HG03378 (cell line): ENCODE measurements around the gene EFEMP2.

Experiments
- ATAC-seq: cut with Tn5 transposase; IDR thresholded peaks from one replicate; pipeline ENCODE4 v1.9.1; 2021; ENCODE audit warnings: mild to moderate bottlenecking, moderate library complexity; ENCODE audit not compliant: unreplicated experiment

EFEMP2 gene

GRCh38 chr11:65885808-65886536 is 13.4 kb upstream of the EFEMP2 start:
- no peak for ATAC-seq

- no peak for ATAC-seq
Measured at GRCh38 chr11:65885231-65885630, 12.6 kb upstream of the EFEMP2 start.

GRCh38 chr11:65884716-65885092 is 12.1 kb upstream of the EFEMP2 start:
- no peak for ATAC-seq

- no peak for ATAC-seq
Measured at GRCh38 chr11:65883786-65884715, 11.5 kb upstream of the EFEMP2 start.

GRCh38 chr11:65883058-65883761 is 10.6 kb upstream of the EFEMP2 start:
- no peak for ATAC-seq

- ATAC-seq = no peak
Measured at GRCh38 chr11:65882120-65883057, 9.8 kb upstream of the EFEMP2 start.

GRCh38 chr11:65880844-65881421 is 8.3 kb upstream of the EFEMP2 start:
- no peak for ATAC-seq

GRCh38 chr11:65880027-65880426 is 7.4 kb upstream of the EFEMP2 start:
- no peak for ATAC-seq

- ATAC-seq = no peak
Measured at GRCh38 chr11:65879617-65880016, 7.0 kb upstream of the EFEMP2 start, which contains the start of gene CTSW. TSS of gene CTSW (plus strand) at chr11:65879837. CDS start at chr11:65879855, 18 bp downstream.

- ATAC-seq = peak; percentile 62
Measured at GRCh38 chr11:65873318-65874156, 937 bp upstream of the EFEMP2 start.

- no peak for ATAC-seq
Measured at GRCh38 chr11:65871811-65872548, 620 bp downstream of the EFEMP2 start.

- no peak for ATAC-seq
Measured at GRCh38 chr11:65870706-65871681, 1.6 kb downstream of the EFEMP2 start.

- no peak for ATAC-seq
Measured at GRCh38 chr11:65870307-65870658, 2.3 kb downstream of the EFEMP2 start.

GRCh38 chr11:65869643-65870306 is 2.8 kb downstream of the EFEMP2 start:
- ATAC-seq = no peak

GRCh38 chr11:65868907-65869306 is 3.7 kb downstream of the EFEMP2 start:
- no peak for ATAC-seq

GRCh38 chr11:65868076-65868667 is 4.4 kb downstream of the EFEMP2 start:
- ATAC-seq = no peak
